ENCODE results near the gene TANGO6.
"Not testable (repeated sequence)": the region's sequence is repeated elsewhere in the genome, so short reads cannot be mapped to it uniquely, and the experiment has no call there.

TANGO6 gene

DNA sequence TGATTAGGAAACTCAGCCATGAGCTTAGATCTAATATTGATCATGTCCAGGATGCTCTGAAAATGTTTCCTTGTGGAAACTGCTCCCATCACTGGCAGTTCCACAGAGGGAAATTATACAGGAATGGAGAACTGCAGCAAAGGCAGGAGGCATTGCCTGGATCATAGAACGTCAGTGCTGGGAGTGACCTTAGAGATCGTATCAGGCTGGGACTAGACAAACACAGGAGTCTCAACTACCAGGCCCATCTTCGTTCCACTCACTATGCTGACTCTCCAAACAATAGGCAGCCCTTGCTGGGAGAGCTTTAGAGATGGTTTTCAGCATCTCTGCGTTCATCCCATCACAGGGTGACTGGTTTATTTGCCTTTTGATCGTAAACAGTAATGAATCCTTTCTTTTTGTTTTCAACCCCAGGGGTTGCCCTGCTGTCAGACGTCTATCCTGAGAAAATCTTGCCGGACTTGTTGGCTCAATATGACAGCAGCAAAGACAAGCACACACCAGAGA, 130.3 kb downstream of the TANGO6 start:
- DNase-seq, result no peak

DNA sequence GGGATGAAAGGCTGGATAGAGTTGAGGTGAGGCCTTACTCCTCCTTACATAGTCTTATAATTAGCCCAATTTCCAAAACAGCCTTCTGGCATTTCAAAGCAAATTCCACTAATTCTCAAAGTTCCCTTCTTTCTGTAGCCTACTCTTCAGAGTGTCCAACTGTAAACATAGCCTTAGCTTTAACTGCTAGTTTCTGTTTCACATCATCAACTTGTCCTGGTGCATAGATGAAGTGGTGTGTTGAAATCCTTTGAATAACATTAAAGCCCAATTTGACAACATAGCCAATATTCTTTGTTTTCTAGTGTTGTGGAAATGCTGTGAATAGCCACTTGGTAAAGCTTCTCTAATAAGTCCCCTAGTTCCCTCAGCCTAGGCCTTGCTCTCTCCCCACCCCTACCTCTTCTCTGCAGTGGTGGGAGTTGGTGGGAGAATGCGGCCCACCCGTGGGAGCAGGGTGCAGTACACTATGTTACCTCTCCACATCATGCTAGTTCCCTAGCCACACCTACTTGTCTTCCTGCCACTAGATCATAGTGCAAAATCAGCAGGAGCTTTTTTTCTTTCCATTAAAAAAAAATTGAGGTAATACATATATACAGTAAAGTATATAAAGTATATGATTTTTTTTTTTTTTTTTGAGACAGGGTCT, 135.1 kb downstream of the TANGO6 start:
- no peak for DNase-seq

DNA sequence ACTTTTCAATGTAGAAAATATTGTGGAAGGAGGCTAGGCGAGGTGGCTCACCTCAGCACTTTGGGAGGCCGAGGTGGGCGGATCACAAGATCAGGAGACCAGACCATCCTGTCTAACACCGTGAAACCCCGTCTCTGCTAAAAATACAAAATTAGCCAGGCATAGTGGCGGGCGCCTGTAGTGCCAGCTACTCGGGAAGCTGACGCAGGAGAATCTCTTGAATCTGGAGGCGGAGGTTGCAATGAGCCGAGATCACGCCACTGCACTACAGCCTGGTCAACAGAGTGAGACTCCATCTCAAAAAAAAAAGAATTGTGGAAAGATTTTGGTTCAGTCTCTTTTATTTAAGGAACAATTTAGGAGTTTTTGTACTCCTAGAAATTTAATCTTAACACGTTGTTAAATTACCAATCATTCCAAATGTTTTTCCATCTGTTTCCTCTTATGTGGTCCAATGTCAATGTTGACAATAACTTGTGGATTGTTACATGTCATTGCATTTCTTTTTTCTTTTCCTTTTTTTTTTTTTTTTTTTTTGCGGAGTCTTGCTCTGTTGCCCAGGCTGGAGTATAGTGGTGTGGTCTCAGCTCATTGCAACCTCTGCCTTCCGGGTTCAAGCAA, 137.5 kb downstream of the TANGO6 start:
- DNase-seq, result no peak

DNA sequence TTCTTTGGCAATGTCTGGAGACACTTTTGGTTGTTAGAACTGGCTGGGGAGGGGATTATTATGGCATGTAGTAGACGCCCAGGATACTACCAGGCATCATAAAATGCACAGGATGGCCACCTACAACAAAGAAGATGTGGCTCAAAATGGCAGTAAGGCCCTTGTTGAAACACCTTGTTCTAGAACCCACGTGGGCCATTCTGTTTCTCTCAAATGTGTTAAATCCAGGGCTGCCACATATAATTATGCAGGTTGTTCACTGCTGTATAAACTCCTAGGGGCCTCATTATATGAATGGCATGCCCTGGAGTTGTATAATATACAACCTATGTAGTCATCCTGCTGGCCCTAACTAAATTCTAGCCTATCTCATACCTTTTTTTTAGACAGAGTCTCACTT, 138.6 kb downstream of the TANGO6 start:
- no peak for DNase-seq

DNA sequence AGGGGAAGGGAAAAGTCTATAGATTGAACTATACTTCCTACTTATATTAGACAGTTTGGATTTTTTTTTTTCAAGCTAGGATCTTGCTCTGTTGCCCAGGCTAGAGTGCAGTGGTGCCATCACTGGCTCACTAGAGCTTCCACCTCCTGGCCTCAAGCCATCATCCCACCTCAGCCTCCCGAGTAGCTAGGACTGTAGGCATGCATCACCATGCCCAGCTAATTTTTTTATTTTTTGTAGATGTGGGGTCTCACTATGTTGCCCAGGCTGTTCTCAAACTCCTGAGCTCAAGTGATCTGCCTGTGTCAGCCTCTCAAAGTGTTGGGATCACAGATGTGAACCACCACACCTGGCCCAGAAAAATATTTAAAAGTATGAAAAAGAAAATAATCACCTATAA, 141.1 kb downstream of the TANGO6 start:
- no peak for DNase-seq

DNA sequence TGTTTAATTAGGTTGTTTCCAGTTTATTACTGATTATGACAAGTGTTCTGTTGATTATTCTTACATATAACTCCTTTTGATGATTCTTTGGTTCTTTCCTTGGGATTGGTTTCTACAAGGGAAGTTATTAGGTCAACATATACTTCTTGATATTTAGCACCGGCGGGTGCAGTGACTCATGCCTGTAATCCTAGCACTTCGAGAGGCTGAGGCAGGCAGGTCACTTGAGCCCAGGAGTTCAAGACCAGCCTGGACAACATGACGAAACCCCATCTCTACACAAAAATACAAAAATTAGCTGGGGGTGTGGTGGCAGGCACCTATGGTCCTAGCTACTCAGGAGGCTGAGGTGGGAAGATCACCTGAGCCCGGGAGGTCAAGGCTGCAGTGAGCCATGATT, 141.9 kb downstream of the TANGO6 start:
- no peak for DNase-seq

DNA sequence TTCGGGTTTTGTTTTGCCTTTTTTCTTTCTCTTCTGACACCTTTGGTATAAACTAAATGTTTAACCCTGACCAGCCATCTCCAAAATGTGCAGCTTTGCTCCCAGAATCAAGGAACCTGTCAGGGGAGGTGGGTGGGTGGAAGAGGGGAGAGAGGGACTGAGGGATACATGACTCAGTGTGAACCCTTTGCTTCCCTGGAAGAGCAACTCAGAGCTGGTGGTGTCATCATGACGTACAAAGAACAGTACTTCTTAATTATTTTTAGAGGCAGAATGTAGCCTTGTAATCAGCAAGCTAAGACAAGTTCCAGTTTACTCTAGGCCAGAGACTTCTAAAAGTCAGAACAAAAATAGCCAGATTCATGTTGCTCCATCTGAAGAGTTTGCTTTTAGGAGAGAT, 142.5 kb downstream of the TANGO6 start:
- DNase-seq, result no peak

DNA sequence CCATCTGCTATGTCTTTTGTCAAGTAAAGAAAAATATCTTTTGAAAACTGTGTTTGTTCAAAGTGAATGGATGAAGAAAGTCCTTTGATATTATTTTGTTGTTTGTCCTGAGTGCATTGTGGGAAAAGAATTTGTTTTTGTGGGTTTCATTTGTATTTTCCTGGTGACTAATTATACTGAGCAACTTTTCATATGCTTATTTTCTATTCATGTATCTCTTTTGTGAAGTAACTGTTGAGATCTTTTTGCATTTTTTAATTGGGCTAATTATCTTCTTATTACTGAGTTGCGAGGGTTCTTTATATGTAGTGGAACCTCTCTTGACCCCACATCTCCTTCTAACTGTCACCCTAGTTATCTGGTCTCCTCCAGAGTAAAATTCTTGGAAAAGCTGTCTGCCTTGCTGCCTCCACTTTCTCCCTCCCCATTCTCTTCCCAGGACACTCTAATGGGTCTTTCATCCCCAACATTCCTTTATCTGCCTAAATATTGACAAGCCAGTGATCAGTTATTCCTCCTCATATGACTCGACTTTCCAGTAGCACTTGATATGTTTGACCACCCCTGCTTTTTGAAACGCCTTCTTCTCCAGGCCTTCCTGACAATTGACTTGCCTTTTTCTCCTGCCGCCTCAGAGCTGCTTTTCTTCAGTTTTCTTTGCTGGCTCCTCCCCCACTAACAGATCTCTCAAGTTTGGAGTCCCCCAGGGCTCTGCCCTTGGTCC, 144.6 kb downstream of the TANGO6 start:
- no peak for DNase-seq

DNA sequence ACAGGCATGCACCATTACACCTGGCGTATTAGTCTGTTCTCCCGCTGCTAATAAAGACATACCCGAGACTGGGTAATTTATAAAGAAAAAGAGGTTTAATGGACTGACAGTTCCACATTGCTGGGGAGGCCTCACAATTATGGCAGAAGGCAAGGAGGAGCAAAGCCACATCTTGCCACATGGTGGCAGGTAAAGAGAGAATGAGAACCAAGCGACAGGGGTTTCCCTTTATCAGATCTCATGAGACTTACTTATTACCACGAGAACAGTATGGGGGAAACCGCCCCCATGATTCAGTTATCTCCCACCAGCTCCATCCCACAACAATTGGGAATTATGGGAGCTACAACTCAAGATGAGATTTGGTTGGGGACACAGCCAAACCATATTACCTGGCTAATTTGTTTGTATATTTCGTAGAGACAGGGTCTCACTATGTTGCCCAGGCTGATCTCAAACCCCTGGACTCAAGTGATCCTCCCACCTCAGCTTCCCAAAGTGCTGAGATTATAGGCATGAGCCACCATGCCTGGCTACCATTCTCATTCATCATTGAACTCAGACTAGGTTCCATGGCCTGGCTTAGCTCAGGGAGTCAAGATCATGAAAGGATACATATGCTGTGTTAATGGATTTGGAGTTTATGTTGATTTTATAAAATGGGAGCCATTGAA, 147.0 kb downstream of the TANGO6 start:
- not testable (repeated sequence) for DNase-seq

DNA sequence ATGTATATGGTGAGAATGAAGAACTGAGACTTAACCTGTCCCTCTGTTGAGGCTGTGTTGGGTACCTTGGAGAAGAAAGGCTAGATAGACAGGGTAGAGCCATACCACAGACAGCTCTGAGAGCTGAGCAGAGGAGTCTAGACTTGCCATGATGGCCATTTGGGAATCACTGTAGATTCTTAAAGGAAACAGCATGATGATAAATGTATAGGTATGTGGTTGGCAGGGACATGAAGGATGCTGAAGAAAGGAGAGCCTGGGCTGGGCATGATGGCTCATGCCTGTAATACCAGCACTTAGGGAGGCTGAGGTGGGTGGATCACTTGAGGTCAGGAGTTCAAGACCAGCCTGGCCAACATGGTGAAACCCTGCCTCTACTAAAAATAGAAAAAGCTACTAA, 147.7 kb downstream of the TANGO6 start:
- DNase-seq, result no peak

DNA sequence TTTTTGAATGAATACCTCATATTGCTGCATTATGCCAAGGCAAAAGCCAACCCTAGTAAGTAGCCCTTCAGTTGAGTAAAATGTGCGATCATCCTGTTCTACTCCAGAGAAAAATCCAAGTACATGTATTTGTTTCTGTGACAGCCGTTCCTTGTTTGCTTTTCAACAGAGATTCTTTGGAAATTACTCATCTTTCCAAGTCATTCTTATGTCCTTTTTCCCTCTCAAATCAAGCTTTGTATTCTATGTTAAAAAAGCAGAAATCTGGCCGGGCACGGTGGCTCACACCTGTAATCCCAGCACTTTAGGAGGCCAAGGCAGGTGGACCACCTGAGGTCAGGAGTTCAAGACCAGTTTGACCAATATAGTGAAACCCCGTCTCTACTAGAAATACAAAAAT, 149.2 kb downstream of the TANGO6 start:
- DNase-seq, result no peak

DNA sequence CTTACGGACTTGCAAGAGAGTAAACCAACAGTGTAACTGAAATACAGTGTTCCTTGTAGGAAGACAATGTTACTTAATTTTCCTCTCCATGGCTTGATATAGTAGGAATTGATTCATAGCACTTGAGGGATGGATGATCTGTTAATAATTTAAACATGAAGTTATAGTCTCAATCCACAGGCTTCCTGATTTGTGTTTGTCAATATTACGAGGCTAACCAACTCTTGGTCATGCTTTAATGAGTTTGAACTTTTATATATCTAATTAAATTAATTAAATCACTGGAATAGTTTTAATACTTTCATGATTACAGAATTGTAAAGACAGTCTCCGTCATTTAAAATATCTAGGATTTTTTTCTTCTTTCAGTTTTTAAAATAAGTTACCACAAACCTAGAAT, 150.1 kb downstream of the TANGO6 start:
- DNase-seq, result no peak

DNA sequence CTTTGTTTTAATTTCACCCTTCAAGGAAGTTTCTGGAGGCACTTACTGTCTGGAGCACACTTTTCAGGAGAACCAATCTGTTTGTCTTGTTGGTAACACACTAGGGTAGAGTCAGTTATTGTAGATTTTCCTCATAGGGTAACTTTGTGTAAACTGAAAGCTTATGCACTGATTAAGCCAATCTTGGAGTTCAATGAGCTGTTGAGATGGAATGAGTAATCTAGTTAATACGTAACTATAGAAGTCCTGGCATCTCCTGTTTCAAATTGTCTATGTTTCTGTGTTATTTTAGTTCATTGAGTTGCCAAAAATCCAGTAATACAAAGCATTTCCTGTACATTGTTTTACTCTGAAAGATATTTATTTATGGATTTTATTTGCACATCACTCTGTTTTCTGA, 150.6 kb downstream of the TANGO6 start:
- DNase-seq, result no peak

DNA sequence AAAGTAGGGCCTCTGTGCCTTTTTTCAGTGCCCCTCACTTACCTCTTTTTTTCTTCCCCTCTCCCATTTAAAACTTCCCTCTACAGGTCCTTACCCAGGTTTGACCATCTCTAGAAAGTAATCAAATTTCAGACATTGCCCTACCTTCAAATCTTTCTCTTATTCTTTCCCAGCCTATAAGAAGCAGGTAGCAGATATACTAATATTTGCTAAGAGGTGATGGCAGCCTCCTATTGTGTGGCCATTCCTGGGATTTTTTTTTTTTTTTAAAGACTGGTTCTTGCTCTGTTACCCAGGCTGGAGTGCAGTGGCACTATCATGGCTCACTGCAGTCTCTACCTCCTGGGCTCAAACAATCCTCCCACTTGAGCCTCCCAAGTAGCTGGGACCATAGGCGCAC, 151.0 kb downstream of the TANGO6 start:
- DNase-seq, result no peak

DNA sequence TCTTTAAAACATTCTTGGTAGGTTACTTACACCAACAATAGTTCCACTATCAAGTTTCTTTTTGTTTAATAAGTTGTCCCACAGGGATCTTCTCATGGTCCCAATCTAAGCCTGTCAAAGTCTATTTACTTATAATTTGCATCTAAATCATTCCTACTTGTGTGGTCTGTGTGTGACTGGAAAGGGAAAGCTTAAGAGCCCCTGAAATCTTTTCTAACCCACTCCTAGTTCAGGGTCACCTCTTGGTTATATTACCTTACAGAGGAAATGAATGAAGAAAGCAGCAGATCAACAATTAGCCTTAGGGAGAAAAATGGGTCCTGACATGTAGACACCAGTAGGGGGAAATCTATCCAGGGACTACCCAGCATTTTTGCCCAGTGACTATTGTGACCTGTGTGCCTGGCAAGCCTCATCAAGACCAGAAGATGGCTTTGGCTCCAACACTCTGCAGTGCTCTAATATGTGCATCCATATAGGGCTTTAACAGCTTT, 151.7 kb downstream of the TANGO6 start:
- peak; percentile 0 for DNase-seq

DNA sequence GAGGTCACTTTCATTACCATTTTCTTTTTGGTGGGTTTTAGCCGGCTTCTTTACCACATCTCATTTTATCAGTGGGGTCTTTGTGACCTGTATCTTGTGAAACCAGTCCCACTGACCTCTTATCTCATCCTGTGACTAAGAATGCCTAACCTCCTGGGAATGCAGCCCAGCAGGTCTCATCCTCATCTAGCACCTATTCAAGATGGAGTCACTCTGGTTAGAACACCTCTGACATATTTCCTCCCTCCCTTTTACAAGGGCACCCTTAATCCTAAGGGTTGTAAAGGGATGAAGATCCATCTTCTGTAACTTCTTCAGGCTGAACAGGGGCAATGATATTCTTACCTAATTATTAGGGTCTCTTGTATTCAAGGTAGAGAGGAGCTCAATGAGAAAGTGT, 154.2 kb downstream of the TANGO6 start:
- no peak for DNase-seq

DNA sequence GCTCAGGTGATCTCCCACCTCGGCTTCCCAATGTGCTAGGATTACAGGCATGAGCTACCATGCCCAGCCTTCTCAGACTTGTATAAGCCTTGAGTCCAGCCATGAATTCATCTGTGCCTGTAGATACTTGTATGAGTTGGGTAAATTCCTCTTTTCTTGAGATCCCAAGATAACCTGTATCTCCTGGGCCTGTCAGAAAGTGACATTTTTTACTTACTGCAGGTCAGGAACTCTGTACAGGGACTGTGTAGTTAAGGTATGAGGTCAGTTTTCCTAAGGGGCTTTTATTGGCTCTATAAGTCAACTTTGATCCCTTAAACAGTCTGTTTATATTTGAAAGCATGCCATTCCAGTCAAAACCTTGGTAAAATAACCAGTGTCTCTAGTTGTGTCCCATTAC, 155.8 kb downstream of the TANGO6 start:
- DNase-seq, result no peak

DNA sequence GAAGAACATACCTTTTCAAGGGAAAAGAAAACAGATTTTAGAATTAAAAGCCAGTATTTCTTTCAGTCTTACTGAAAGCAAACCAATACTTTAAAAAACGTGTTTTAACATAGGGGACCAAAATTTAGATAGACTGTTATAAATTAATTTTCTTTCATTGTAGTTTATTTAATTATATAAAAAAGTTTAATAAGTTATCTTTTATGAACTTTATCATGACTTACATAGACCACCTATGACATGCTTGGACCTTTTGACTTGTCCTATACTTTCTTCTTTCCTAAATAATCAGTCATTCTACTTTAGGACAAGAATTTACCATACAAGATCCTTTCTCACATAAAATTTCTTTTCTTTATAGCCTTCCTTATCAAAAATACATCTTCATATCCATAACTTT, 160.2 kb downstream of the TANGO6 start:
- no peak for DNase-seq

DNA sequence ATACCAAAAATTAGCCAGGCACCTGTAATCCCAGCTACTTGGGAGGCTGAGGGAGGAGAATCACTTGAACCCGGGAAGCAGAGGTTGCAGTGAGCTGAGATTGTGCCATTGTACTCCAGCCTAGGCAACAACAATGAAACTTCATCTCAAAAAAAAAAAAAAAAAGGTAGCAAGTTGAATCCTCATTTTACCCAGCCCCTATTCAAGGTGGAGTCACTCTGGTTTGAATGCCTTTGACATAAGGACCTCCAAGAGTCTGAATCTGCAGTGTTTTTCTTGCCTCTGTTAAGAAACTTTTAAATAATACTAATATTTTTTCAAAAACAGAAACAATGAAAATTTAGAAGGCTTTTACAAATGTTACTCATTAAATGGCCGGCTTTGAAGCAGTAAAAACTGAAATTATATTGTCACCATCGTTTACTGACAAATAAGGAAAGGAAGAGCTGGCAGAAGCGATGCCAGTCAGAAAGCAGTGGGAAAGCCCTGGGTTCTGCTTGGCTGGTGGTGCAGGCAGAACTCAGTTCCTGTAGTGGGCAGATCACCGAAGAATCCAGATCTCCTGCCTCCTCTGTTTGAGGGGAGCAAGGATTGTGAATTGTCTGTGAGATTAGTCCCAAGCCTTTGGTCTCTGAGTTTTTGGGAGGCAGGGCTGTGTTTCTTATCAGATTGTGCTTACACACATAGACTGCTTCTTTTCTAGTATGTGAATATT, 162.5 kb downstream of the TANGO6 start:
- no peak for DNase-seq

DNA sequence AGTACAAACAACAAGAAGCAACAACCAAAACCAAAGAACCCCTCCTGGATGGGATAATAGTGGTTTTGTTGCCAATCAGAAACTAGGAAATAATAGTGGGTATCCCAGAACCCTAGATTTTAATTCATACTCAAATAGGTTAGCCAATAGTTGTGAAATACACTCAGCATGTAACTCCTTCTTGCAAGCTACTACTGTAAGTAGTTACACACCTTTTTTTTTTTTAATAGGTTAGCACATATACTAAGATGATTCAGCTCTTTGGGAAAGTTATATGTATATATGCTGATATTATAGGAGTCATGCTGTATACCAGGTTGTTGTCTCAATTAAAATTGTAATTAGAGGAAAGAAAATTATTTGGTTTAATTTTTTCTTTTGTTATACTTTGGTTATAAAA, 169.6 kb downstream of the TANGO6 start:
- no peak for DNase-seq

DNA sequence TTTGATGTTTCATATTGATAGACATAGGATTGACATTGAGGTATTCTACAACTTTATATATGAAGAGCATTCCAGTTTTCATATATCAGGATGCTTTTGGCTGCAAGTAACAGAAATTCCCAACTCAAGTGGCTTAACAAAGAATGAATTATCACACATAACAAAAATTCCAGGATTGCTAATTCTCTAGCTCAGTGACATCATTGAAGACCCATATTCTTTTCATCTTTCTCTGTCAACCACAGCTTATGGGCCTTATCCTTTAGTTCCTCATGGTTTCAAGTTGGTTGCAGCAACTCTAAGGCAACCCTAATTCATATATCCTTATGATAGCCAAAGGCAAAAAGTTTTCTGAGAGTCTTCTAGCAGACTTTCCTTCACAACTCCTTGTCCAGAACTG, 170.7 kb downstream of the TANGO6 start:
- no peak for DNase-seq

DNA sequence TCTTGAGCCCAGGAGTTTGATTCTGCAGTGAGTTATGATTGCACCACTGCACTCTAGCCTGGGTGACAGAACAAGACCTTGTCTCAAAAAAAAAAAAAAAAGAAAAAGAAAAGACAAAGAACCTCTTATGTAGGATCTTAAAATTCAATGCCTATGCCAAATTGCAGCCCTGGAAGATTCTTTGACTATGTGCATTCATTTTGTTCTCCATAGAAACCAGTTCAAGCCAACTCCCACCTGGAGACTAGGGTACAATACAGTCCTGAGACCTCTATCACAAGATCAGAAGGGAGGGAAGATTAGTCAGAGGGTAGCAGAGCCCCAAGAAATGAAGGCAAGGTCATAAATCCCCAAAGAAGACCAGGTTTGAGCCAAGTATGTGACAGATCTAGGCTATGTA, 171.5 kb downstream of the TANGO6 start:
- DNase-seq, result no peak
